CD4-positive, alpha-beta T cell treated with Interferon alpha-2 for 1 hour (primary cell): ENCODE results near the gene ZCCHC8.
"Not testable (repeated sequence)": the region's sequence is repeated elsewhere in the genome, so short reads cannot be mapped to it uniquely, and the experiment has no call there.

Experiments
- DNase-seq, 2 donors: peaks; one replicate each; pipeline ENCODE4 v3.0.0-alpha.2; 2020 to 2022

Gene ZCCHC8

DNA sequence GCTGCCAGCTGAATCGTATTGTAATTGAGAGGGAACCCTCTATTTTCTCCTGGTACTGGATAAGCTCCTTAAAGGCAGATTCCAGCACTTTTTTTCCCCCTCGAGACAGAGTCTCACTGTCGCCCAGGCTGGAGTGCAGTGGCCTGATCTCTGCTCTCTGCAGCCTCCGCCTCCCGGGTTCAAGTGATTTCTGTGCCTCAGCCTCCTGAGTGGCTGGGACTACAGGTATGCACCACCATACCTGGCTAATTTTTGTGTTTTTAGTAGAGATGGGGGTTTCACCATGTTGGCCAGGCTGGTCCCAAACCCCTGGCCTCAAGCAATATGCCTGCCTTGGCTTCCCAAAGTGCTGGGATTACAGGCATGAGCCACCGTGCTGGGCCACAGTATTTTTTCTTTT lies 30.9 kb downstream of the ZCCHC8 start:
- not testable (repeated sequence) for DNase-seq

DNA sequence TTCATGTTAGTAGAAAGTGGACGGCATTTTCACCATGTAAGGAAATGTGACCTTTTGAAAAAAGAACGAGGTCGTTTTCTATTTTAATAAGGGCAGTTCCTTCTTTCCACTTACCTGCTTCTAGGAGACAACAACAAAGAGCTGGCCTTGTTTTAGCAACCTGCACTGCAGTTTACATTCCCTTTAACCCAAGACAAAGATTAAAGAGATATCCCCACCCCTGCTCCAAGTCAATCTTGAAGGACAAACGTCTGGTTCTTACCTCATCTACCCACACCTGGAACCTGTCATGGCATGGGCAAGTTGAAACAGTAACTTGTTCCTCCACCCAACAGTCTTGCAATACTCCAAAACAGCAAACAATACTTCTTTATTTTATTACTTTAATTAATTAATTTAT lies 32.7 kb downstream of the ZCCHC8 start:
- no peak for DNase-seq

DNA sequence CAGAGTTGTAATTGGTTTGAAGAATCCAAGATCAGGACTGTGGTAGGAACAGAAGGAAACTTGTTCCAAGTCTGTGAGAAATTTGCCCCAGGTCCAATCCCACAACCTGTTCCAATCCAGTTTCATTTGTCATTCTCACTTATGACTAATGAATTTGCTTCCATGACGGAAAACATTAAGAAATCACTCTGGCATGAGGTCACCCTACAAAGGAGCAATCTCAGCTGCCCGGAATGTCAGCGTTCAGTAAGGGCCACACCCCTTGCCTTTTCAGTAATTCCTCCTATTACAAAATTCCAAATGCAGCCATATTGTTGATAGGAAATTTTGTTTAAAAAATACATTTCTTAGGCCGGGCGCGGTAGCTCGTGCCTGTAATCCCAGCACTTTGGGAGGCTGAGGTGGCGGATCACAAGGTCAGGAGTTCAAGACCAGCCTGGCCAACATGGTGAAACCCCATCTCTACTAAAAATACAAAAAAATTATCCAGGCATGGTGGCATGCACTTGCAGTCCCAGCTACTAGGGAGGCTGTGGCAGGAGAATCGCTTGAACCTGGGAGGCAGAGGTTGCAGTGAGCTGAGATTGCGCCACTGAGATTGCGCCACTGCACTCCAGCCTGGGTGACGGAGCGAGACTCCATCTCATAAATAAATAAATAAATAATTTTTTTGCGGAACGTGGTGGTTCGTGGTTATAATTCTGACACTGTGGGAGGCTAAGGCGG lies 36.3 kb downstream of the ZCCHC8 start:
- peak in 1 of 2 donors; percentile 33 for DNase-seq

DNA sequence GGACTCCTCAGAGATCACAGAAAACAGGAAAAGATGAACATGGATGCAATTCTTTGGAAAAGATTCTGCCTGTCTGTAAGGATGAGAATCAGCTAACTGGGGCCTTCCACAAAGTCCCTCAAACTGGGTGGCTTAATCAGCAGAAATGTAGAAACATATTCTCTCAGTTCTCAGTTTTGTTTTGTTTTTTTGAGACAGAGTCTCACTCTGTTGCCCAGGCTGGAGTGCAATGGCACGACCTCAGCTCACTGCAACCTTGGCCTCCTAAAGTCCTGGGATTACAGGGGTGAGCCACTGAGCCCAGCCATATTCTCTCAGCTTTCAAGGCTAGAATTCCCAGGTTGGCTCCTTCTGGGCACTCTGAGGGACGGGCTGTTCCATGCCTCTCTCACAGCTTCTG lies 40.1 kb downstream of the ZCCHC8 start:
- no peak for DNase-seq

DNA sequence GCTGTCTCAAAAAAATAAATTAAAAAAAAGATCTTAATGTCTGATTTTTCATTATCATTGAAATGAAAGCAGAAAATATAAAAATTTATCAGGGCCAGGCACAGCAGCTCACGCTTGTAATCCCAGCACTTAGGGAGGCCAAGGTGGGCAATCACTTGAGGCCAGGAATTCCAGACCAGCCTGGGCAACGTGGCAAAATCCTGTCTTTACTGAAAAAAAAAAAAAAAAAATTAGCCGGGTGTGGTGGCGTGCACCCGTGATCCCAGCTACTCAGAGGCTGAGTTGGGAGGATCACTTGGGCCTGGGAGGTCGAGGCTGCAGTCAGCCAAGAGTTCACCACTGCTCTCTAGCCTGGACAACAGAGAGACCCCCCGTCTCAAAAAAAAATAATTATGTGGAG lies 40.7 kb downstream of the ZCCHC8 start:
- no peak for DNase-seq

DNA sequence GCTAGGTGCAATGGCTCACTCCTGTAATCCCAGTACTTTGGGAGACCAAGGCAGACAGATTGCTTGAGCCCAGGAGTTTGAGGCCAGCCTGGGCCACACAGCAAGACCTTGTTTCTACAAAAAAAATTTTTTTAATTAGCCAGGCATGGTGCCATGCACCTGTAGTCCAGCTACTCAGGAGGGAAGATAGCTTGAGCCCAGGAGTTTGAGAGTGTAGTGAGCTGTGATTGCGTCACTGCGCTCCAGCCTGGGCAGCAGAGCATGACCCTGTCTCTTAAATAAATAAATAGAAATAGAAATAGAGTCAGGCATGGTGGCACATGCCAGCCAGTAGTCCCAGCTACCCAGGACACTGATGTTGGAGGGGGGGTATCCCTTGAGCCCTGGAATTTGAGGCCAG lies 41.5 kb downstream of the ZCCHC8 start:
- DNase-seq = no peak

DNA sequence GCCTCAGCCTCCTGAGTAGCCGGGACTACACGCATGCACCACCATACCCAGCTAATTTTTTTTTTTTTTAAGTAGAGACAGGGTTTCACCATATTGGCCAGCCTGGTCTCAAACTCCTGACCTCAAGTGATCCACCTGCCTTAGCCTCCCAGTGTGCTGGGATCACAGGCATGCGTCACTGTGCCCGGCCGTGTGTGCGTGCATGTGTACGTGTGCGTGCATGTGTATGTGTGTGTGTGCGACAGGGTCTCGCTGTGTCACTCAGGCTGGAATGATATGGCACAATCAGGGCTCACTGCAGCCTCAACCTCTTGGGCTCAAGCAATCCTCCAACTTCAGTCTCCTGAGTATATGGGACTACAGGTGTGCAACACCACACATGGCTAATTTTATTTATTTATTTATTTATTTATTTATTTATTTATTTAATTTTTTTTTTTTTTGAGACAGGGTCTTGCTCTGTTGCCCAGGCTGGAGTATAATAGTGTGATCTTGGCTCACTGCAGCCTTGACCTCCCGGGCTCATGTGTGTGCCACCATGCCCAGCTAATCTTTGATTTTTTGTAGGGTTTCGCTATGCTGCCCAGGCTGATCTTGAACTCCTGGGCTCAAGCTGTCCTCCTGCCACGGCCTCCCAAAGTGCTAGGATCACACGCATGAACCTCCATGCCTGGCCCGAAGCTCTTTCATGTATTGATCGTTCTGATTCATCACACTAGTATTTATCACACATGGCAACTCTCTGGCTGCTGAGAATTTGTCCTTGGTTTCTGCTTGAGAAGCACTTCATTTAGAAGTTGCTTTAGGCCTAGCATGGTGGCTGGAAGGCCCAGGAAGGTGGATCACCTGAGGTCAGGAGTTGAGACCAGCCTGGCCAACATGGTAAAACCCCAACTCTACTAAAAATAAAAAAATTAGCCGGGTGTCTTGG lies 42.4 kb downstream of the ZCCHC8 start:
- DNase-seq = no peak

DNA sequence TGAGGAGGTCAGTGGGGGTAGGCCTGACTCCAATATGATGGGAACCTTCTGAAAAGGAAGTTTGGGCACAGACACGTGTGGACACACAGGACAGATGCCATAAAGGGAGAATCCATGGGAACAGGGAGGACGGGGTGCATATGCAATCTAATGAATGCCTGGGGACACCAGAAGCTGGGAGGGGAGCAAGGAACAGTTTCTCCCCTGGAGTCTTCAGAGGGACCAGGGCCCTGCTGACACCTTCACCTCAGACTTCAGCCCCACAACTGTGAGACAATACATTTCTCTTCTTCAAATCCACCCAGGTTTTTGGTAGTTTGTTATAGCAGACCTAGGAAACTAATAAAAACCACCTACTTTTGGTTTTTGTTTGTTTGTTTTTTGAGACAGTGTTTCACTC lies 43.1 kb downstream of the ZCCHC8 start:
- no peak for DNase-seq

DNA sequence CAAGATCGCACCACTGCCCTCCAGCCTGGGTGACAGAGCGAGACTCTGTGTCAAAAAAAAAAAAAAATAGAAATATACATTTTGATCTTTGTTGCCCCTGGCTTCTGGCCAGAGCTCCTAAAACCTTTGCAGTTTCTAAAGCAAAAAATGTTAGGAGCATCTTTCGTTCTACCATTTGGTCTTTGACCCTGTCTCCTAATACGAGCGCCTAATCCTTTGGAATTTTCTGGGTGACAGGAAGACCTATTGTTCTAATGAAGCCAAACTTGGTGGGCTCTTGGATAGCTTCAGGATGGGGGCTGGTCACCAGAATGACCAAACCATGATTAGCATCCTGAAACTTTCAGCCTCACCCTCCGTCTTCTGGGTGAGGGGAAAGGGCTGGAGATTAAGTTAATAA lies 46.0 kb downstream of the ZCCHC8 start:
- DNase-seq = no peak

DNA sequence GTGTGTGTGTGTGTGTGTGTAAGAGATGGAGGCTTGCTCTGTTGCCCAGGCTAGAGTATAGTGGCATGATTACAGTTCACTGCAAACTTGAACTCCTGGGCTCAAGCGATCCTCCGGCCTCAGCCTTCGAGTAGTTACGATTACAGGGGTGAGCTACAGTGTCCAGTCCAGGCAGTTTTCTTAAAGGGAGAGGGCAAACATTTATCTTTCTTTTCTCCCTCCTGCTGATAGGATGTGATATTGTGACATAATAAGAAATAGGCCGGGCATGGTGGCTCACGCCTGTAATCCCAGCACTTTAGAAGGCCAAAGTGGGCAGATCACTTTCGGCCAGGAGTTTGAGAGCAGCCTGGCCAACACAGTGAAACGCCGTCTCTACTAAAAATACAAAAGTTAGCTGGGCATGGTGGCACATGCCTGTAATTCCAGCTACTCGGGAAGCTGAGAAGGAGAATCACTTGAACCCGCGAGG lies 46.4 kb downstream of the ZCCHC8 start:
- DNase-seq = no peak

DNA sequence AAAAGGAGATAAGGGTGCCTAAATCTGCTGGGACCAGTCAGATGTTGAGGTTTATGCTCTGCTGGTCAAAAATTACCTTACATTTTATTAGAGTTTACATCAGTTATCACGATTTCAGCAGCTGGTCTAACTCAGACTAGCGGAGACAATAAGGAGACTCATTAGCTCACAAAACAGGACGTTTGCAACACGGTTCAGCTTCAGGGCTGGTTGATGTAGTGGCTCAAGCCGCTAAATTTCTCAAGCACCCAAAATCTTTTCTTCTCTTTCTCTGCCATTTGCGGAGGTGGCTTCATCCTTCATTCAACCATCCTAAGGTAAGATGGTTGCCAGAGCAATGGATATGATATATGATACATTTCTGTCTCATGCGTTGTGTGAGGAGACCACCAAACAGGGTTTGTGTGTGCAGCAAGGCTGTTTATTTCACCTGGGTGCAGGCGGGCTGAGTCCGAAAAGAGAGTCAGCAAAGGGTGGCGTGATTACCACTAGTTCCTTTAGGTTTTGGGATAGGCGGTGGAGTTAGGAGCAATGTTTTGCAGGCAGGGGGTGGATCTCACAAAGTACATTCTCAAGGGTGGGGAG lies 47.9 kb downstream of the ZCCHC8 start:
- DNase-seq = no peak

DNA sequence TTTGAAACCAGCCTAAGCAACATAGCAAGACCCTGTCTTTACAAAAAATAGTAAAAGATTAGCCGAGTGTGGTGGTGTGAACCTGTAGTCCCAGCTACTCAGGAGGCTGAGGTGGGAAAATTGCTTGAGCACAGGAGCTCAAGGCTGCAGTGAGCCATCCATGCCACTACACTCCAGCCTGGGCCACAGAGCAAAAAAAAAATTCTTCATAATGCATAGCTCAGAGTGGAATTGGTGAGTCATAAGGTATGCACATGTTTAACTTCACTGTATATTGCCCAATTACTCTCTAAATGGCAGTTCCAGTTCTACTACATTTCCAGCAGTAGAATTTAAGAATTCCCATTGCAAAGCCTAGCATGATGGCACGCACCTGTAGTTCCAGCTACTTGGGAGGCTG lies 51.4 kb downstream of the ZCCHC8 start:
- DNase-seq = no peak

DNA sequence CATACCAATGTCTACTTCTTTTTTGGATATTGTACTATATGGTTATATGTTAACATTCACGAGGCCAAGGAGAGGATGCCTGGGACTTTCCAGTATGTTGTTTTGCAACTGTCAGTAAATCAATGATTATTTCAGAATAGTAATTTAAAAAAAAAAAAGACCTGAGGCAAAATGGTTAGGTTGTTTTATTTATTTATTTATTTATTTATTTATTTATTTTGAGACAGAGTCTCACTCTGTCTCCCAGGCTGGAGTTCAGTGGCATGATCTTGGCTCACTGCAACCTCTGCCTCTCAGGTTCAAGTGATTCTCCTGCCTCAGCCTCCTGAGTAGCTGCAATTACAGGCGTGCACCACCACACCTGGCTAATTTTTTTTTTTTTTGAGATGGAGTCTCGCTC lies 52.9 kb downstream of the ZCCHC8 start:
- not testable (repeated sequence) for DNase-seq

DNA sequence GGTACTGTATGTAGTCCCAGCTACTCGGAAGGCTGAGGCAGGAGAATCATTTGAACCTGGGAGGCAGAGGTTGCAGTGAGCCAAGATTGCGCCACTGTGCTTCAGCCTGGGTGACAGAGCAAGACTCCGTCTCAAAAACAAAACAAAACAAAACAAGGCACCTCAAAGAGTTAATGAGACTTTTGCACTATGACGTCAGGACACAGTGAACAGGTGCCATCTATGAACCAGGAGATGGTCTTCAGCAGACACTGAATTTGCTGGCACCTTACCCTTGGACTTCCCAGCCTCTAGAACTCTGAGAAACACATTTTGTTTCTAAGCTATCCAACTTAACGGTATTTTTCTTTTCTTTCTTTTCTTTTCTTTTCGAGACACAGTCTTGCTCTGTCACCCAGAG lies 54.3 kb downstream of the ZCCHC8 start:
- not testable (repeated sequence) for DNase-seq

DNA sequence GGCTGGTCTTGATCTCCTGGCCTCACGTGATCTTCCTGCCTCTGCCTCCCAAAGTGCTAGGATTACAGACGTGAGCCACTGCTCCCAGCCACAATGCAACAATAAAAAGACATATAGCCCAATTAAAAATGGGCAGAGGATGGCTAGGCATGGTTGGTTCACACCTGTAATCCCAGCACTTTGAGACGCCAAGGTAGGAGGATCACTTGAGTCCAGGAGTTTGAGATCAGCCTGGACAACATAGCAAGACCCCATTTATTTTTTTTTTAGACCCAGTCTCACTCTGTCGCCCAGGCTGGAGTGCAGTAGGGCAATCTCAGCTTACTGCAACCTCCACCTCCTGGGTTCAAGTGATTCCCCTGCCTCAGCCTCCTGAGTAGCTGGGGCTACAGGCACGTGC lies 56.7 kb downstream of the ZCCHC8 start:
- DNase-seq = not testable (repeated sequence)

DNA sequence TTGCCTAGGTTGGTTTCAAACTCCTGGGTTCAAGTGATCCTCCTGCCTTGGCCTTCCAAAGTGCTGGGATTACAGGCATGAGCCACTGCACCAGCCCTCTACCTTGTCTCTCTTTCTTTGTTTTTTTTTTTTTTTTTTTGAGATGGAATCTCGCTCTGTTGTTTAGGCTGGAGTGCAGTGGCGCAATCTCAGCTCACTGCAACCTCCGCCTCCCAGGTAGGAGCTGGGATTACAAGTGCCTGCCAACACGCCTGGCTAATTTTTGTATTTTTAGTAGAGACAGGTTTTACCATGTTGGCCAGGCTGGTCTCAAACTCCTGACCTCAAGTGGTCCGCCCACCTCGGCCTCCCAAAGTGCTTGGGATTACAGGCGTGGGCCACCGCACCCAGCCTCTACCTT lies 61.9 kb downstream of the ZCCHC8 start:
- DNase-seq = not testable (repeated sequence)

DNA sequence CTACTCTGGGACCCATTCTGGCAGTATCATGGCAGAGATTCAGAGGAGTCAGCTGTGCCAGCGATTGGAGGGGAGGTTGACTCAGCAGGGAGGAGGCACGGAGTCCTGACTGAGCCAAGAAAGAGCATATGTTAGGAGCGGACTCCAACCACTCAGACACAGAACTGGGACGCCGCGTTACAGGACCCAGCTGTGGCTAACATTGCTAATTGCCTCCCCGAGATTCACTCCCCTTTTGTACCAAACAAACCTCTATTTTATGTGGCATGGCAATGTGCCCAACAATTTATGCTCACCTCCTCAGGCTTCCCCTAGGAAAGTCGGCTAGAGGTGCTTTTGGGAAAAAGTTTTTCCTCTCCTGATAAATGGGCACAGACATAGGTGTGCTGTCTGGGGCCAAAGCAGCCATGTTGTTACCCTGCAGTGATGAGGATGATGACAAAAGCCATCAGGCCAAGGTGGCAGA lies 63.0 kb downstream of the ZCCHC8 start:
- no peak for DNase-seq

DNA sequence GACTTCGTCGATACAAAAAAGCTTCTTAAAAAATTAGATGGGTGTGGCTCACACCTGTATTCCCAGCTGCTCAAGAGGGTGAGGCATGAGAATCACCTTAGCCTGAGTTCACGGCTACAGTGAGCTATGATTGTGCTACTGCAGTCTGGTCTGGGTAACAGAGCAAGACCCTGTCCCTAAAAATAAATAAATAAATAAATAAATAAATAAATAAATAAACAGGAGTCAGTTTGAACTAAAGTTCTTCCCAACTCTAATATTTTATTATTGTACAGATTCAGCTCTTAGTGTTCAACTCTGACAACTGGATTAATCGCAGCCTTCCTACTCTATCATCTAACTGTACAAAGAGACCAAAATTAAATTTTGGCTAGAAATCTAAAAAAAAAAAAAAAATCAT lies 65.5 kb downstream of the ZCCHC8 start:
- no peak for DNase-seq

DNA sequence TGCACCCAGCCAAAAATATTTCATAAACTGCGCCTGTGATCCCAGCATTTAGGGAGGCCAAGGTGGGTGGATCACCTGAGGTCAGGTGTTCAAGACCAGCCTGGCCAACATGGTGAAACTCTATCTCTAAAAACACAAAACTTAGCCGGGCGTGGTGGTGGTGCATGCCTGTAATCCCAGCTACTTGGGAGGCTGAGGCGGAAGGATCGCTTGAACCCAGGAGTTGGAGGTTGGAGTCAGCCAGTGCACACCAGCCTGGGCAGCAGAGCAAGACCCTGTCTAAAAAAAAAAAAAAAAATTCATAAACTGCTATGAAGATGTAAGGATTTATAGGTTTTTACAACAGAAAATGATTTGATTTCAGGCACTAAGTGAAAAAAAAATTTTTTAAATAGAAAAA lies 71.7 kb downstream of the ZCCHC8 start:
- not testable (repeated sequence) for DNase-seq

DNA sequence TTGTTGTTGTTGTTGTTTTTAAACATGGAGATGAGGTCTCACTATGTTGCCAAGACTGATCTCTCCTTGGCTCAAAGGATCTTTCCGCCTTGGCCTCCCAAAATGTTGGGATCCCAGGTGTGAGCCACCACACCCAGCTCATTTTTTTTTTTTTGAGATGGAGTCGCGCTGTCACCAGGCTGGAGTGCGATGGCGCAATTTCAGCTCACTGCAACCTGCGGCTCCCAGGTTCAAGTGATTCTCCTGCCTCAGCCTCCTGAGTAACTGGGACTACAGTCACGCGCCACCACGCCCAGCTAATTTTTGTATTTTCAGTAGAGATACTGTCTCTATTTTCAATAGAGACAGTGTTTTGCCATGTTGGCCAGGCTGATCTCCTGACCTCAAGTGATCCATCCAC lies 73.3 kb downstream of the ZCCHC8 start:
- no peak for DNase-seq

DNA sequence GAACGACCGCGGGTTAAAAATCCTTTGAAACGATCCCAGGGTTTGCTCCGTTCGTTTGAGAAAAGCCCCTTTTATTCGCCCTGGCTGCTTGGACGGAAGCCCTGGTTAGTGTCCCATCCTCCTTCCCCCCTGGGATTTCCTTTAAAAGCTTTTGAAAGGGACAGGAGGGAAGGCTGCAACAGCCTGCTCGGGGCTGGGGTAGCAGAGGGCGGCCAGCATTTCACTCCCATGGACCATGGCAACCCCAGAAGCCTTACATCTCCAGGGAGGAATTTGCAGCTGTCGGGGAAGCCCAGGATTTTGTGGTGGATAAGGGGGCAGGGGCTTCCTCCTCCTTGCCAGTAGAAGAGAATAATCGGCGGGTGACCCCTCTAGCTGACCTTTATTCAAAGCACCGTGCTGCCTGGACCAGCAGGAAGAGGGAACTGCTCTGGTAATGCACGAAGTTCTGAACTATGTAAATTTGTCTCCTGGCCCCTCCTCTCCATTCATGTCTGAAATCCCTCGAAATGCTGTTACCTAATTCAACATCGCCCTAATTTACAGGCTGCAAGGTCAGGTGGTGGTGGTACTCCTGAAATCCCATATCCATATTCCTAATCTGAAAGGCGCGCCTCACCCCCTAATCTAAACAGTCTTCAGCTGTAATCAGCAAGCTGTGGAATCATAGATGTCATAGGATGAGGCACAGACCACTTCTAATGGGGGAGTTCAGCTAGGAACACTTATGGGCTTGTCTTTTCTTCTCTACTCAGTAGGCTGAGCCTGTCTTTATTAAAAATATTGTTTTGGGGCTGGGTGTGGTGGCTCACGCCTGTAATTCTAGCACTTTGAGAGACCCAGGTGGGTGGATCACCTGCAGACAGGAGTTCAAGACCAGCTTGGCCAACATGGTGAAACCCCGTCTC lies 77.2 kb downstream of the ZCCHC8 start:
- no peak for DNase-seq

DNA sequence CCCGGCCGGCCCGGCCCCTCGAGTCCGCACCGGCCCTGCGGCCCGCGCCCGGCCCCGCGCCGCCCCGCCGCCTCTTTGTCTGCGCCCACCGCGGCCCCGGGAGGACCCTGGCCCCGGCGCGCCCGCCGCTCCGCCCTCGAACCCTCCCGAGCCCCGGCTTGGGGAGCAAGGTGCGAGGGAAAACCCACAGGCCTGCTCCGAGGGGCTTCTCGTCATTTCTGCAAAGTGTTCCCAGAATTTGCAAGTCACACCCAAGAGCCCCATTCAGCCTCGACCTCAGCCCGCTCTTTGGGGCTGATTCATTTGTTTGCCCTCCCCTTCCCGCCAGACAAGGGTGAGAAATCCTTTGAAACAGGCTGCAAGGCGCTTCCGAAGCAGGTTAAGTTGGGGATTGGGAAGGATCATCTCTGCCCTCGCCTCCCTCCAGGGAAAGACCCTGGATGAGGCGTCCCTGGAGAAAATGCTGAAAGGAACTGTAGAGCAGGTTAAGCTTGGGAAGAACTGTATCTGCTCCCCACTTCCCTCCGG lies 77.9 kb downstream of the ZCCHC8 start:
- DNase-seq = peak; percentile 46 to 48
